CD4-positive, alpha-beta T cell treated with Interleukin-12 subunit alpha and Interleukin-12 subunit beta, for 1 hour (primary cell): ENCODE results near the gene PCDHA7.
"Not testable (repeated sequence)": the region's sequence is repeated elsewhere in the genome, so short reads cannot be mapped to it uniquely, and the experiment has no call there.

Source experiments
- DNase-seq: peaks from one replicate; pipeline ENCODE4 v3.0.0-alpha.2; 2020

PCDHA7 gene

DNA sequence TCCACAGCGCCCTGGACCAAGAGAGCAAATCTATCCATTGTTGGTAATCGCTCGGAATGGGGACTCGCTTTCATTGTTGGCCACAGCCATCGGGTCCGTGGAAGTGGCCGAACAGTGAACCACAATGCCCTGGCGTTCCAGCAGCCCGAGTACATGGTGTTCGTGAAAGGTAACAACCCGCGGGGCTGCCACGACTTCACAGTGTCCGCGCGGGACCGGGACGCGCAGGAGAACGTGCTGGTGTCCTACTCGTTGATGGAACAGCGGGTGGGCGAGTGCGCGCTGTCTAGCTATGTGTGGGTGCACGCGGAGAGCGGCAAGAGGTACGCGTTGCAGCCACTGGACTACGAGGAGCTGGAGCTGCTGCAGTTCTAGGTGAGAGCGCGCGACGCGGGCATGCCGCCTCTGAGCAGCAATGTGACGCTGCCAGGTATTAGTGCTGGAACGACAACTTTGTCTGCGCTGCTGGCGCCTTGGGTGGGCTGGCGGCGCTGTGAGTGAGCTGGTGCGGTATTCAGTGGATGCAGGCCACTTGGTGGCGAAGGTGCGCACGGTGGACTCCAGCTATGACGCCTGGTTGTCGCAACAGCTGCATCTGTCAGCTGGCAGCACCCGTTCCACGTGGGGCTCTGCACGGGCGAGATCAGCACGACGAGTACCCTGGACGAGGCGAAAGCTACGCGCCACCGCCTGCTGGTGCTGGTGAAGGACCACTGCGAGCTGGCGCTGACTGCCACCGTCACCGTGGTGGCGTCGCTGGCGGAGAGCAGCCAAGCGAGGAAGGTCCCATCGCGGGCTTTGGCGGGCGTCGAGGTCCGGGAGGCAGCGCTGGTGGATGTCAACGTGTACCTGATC is 28.6 kb downstream of the PCDHA7 start:
- DNase-seq = no peak

- no peak for DNase-seq
Observed at GRCh38 chr5:140868721-140869554, 34.9 kb downstream of the PCDHA7 start, which contains the start of gene PCDHA11. TSS of gene PCDHA11 (plus strand) at chr5:140868957. CDS start at chr5:140869104, 147 bp downstream.

GRCh38 chr5:140869555-140869886 is 35.5 kb downstream of the PCDHA7 start:
- DNase-seq = no peak

DNA sequence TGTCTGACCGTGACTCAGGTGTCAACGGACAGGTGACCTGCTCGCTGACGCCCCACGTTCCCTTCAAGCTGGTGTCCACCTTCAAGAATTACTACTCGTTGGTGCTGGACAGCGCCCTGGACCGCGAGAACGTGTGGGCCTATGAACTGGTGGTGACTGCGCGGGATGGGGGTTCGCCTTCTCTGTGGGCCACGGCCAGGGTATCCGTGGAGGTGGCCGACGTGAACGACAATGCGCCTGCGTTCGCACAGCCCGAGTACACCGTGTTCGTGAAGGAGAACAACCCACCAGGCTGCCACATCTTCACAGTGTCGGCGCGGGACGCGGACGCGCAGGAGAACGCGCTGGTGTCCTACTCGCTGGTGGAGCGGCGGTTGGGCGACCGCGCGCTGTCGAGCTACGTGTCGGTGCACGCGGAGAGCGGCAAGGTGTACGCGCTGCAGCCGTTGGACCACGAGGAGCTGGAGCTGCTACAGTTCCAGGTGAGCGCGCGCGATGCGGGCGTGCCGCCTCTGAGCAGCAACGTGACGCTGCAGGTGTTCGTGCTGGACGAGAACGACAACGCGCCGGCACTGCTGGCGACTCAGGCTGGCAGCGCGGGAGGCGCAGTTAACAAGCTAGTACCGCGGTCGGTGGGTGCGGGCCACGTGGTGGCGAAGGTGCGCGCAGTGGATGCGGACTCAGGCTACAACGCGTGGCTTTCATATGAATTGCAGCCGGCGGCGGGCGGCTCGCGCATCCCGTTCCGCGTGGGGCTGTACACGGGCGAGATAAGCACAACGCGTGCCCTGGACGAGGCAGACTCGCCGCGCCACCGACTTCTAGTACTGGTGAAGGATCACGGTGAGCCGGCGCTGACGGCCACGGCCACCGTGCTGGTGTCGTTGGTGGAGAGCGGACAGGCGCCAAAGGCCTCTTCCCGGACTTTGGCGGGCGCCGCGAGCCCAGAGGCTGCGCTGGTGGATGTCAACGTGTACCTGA is 36.4 kb downstream of the PCDHA7 start:
- DNase-seq = no peak

DNA sequence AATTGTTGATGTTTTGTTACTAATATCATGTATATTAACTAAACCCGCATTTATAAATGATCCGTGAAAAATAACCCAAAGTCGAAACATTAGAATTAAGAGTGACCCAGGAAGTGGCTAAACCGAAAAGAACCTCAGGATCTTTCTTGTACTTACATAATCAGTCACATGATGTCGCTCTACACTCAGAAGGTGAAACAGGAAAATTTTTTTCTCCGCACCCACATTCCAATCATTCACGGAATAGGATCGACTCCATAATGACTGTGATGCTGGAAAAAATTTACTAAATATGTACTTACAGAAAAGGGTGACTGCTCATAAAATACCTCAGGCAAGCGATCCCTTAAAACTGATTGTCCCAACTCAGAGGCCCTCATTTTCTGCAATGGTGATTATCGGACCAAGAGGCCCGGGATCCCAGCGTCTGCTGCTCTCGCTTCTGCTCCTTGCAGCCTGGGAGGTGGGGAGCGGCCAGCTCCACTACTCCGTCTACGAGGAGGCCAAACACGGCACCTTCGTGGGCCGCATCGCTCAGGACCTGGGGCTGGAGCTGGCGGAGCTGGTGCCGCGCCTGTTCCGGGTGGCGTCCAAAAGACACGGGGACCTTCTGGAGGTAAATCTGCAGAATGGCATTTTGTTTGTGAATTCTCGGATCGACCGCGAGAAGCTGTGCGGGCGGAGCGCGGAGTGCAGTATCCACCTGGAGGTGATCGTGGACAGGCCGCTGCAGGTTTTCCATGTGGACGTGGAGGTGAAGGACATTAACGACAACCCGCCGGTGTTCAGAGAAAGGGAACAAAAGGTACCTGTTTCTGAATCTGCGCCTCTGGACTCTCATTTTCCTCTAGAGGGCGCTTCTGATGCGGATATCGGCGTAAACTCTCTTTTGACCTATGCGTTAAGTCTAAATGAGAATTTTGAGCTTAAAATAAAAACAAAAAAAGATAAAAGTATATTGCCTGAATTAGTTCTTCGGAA is 41.3 kb downstream of the PCDHA7 start, which contains the start of gene PCDHA12:
Gene PCDHA12 (plus strand): TSS at position 224 of the 981 bp plus-strand sequence. CDS start 165 bp downstream, at position 389.
- DNase-seq = no peak

DNA sequence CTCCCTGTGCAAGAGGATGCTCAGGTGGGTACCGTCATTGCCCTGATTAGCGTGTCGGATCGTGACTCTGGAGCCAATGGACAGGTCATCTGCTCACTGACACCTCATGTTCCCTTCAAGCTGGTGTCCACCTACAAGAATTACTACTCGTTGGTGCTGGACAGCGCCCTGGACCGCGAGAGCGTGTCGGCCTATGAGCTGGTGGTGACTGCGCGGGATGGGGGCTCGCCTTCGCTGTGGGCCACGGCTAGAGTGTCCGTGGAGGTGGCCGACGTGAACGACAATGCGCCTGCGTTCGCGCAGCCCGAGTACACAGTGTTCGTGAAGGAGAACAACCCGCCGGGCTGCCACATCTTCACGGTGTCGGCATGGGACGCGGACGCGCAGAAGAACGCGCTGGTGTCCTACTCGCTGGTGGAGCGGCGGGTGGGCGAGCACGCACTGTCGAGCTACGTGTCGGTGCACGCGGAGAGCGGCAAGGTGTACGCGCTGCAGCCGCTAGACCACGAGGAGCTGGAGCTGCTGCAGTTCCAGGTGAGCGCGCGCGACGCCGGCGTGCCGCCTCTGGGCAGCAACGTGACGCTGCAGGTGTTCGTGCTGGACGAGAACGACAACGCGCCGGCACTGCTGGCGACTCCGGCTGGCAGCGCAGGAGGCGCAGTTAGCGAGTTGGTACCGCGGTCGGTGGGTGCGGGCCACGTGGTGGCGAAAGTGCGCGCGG is 42.6 kb downstream of the PCDHA7 start:
- not testable (repeated sequence) for DNase-seq

DNA sequence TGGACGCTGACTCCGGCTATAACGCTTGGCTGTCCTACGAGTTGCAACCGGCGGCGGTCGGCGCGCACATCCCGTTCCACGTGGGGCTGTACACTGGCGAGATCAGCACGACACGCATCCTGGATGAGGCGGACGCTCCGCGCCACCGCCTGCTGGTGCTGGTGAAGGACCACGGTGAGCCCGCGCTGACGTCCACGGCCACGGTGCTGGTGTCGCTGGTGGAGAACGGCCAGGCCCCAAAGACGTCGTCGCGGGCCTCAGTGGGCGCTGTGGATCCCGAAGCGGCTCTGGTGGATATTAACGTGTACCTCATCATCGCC is 43.2 kb downstream of the PCDHA7 start:
- no peak for DNase-seq

GRCh38 chr5:140881889-140882590 is 48.0 kb downstream of the PCDHA7 start, which contains the start of gene PCDHA13:
TSS of gene PCDHA13 (plus strand) at chr5:140882124. CDS start at chr5:140882269, 145 bp downstream.
- DNase-seq = no peak

DNA sequence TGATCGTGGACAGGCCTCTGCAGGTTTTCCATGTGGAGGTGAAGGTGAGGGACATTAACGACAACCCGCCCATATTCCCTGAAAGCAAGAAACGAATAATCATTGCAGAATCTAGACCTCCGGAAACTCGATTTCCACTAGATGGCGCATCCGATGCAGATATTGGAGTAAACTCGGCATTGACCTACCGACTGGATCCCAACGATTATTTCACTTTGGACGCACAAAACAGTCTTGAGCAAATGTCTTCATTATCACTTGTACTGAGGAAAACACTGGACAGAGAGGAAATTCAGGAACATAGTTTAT is 48.5 kb downstream of the PCDHA7 start:
- DNase-seq = no peak

DNA sequence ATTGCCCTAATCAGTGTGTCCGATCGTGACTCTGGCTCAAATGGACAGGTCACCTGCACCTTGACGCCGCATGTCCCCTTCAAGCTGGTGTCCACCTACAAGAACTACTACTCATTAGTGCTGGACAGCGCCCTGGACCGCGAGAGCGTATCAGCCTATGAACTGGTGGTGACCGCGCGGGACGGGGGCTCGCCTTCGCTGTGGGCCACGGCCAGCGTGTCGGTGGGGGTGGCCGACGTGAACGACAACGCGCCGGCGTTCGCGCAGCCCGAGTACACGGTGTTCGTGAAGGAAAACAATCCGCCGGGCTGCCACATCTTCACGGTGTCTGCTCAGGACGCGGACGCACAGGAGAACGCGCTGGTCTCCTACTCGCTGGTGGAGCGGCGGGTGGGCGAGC is 49.3 kb downstream of the PCDHA7 start:
- DNase-seq = no peak

GRCh38 chr5:140883927-140884697 is 50.0 kb downstream of the PCDHA7 start:
- no peak for DNase-seq
